ENCODE measurements around the gene SPI1. TPM values are rescaled to one million over a fixed set of nuclear protein-coding genes. Genes with fewer than 3 reads are reported as not detected.

SPI1 gene
- total RNA-seq, 1 experiment from 2014 or later = not detected

DNA sequence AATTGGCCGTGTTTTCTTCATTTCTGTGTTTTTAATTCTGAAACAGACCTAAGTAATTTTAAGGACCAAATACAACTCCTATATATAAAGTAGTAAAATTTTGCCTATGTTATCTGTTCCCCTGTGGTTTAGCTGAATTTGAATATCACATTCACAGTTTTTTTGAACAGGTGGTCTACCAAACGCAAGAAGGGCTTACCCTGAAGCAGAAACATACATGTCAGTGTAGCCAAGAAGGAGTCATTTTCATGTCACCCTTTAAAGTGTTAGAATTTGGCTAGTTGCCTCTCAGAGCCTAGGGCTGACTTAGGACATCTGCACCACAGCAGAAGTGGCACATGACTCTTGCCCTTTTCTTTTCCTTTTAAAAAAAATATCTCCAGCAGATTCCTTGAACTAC, 60.2 kb downstream of the SPI1 start:
- Mint-ChIP-seq H3K4me1 (no peaks in the 10 kb centered on the region), H3K27me3 (ENCODE audit: low read depth) (no peaks in the 10 kb centered on the region), H3K36me3 (ENCODE audit: insufficient read depth in 1 of 3, low read depth in 3 of 3) (peaks cover 8 to 47% (median 25%) of the 10 kb centered on the region in 3 experiments; a peak in 6 of 7 replicates), H3K27ac (0 out of 7 replicates have a peak overlapping the region, but pooled peaks of 1 of the 3 experiments have one; percentile 16), H3K9me3 (no peaks in the 10 kb centered on the region), H3K4me3 (no peak overlapping the region)
- no peak overlapping the region for H2BK20ac ChIP-seq (ENCODE audit: low read depth, low read length, poor library complexity, severe bottlenecking)
- no peak overlapping the region for H4K8ac ChIP-seq (replicated peaks; ENCODE audit: insufficient read length, low read depth, low read length)
- H2AFZ ChIP-seq (ENCODE audit: low read length) = no peak overlapping the region
- TF ChIP-seq, protein P1, sequence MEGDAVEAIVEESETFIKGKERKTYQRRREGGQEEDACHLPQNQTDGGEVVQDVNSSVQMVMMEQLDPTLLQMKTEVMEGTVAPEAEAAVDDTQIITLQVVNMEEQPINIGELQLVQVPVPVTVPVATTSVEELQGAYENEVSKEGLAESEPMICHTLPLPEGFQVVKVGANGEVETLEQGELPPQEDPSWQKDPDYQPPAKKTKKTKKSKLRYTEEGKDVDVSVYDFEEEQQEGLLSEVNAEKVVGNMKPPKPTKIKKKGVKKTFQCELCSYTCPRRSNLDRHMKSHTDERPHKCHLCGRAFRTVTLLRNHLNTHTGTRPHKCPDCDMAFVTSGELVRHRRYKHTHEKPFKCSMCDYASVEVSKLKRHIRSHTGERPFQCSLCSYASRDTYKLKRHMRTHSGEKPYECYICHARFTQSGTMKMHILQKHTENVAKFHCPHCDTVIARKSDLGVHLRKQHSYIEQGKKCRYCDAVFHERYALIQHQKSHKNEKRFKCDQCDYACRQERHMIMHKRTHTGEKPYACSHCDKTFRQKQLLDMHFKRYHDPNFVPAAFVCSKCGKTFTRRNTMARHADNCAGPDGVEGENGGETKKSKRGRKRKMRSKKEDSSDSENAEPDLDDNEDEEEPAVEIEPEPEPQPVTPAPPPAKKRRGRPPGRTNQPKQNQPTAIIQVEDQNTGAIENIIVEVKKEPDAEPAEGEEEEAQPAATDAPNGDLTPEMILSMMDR (conservative IDR thresholded peaks at IDR 0.05) = no peak
- no peaks in the 10 kb centered on the region for H3K27me3 ChIP-seq (ENCODE audit: insufficient read depth, low read length)
- no peak for DNase-seq
- no peak overlapping the region for H4K5ac ChIP-seq (ENCODE audit: insufficient read length, low read depth, low read length)
- H3K79me2 ChIP-seq (ENCODE audit: insufficient read depth, low read length) = no peaks in the 10 kb centered on the region
- H3K18ac ChIP-seq (ENCODE audit: insufficient read length, low read depth, low read length) = no peak overlapping the region
- no peak overlapping the region for H2BK15ac ChIP-seq (ENCODE audit: low read depth, low read length)
- no peak overlapping the region for H3K14ac ChIP-seq (ENCODE audit: insufficient read depth, low read length)
- no peaks in the 10 kb centered on the region for H3K9me3 ChIP-seq (ENCODE audit: control insufficient read depth, low read depth, low read length)
- H3K27ac ChIP-seq (ENCODE audit: insufficient read length, low read depth, low read length) = no peak overlapping the region
- WGBS (ENCODE audit: extremely low coverage, insufficient read length, low lambda C conversion rate) = no CpG with 5 or more reads among the region's 2 CpGs
- H2AK5ac ChIP-seq (ENCODE audit: insufficient read length, low read length) = no peak overlapping the region
- no peak overlapping the region for H2BK120ac ChIP-seq (ENCODE audit: low read depth, low read length, poor library complexity, severe bottlenecking)
- H3K4me1 ChIP-seq (ENCODE audit: insufficient read depth, low read length) = no peaks in the 10 kb centered on the region
- no peaks in the 10 kb centered on the region for H4K20me1 ChIP-seq (ENCODE audit: control insufficient read depth, insufficient read depth, insufficient read length)
- no peak overlapping the region for H4K91ac ChIP-seq (ENCODE audit: insufficient read length, low read depth, low read length)
- H3T11ph ChIP-seq (ENCODE audit: low read length) = no peak overlapping the region
- no peak overlapping the region for H3K23ac ChIP-seq (ENCODE audit: insufficient read length, low read depth, low read length)
- H2BK5ac ChIP-seq (ENCODE audit: insufficient read length, low read length) = no peak overlapping the region
- H3K56ac ChIP-seq (ENCODE audit: insufficient read length, low read depth, low read length) = no peak overlapping the region
- H3K4ac ChIP-seq (ENCODE audit: low read depth, low read length) = no peak overlapping the region
- no peaks in the 10 kb centered on the region for H3K23me2 ChIP-seq (ENCODE audit: insufficient read length, low read depth, low read length, poor library complexity, severe bottlenecking)
- no peaks in the 10 kb centered on the region for H3K79me1 ChIP-seq (ENCODE audit: insufficient read depth, low read depth, low read length, poor library complexity, severe bottlenecking)
- no peak overlapping the region for H2BK12ac ChIP-seq (ENCODE audit: insufficient read length, low read depth, low read length)
- H3K4me2 ChIP-seq (ENCODE audit: insufficient read depth, insufficient read length, low read length) = no peak overlapping the region
- no peak overlapping the region for H3K9ac ChIP-seq (ENCODE audit: extremely low read depth, insufficient read length, low read length)
